ENCODE results near the gene LMF1.

Gene LMF1

DNA sequence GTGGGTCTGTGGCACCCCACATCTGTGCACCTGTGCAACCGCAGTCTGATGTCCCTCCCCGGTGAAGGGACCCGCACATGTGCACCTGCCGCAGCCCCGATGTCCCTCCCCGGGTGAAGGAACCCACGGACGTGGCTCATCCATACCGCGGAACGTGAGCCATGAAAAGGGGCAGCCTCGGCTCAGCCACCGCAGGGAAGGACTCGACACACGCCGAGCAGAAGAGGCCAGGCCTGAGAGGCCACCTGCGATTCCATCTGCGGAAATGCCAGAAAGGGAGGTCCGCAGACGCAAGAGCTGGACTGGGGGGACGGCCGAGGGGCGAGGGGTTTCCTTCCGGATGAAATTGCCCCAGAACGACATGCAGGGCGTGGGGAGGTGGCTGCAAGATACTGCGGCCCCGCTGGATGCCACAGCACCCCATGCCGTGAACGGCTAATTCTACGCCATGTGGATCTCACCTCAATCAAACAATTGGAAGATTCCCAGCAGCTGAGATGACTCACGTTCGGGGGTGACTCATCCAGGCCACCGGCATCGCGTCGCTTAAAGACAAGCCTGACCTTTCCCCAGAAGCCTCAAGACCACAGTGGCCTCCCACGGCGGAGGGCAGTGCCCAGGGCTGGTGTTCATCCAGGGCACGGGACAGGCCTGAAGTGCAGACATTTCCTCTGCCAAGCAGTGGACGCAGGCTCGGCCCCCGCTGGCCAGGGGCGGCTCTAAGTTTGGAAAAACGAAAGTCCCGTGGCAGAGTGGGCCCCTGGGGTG lies 31.8 kb upstream of the LMF1 start:
- Histone ChIP-seq H3K4me1 (ENCODE audit: control insufficient read depth in 2 of 2, insufficient read depth in 2 of 2, low read length in 2 of 2) (peaks cover 0 to 6% of the 10 kb centered on the region in 2 donors), H3K27ac (ENCODE audit: low read depth in 2 of 2, low read length in 2 of 2) (no peak overlapping the region), H3K36me3 (ENCODE audit: control insufficient read depth in 2 of 2, insufficient read depth in 2 of 2, low read length in 2 of 2) (no peaks in the 10 kb centered on the region), H3K9ac (ENCODE audit: low read depth in 1 of 2, low read length in 2 of 2) (no peak overlapping the region), H3K9me3 (ENCODE audit: control insufficient read depth in 2 of 2, low read length in 2 of 2) (no peaks in the 10 kb centered on the region), H3K27me3 (ENCODE audit: control insufficient read depth in 2 of 2, insufficient read depth in 2 of 2, low read length in 2 of 2) (peaks cover 7 to 9% of the 10 kb centered on the region in 2 donors), H3K4me3 (ENCODE audit: low read length in 2 of 2) (no peak overlapping the region)

DNA sequence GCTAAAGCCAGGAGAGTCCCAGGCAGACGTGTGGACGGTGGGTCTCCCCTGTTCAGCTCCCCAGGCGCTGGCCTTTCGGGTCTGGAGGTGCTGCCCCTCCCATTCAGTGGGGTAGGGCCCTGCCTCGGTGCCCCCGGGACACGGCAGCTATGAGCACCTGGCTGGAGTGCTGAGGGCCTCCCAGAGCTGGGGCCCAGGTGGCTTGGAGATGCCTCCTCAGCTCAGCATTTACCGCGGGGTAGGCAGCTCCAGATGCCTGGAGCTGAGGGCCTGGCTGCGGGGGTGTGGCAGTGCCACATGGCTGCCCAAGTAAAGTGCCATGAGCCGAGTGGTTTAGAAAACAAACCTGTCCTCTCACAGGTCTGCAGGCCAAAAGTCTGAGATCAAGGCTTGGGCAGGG lies 30.3 kb upstream of the LMF1 start:
- Histone ChIP-seq H3K27ac (ENCODE audit: low read depth in 2 of 2, low read length in 2 of 2) (no peak overlapping the region), H3K4me1 (ENCODE audit: control insufficient read depth in 2 of 2, insufficient read depth in 2 of 2, low read length in 2 of 2) (peaks cover 0 to 6% of the 10 kb centered on the region in 2 donors), H3K4me3 (ENCODE audit: low read length in 2 of 2) (no peak overlapping the region), H3K27me3 (ENCODE audit: control insufficient read depth in 2 of 2, insufficient read depth in 2 of 2, low read length in 2 of 2) (peaks cover 7 to 13% of the 10 kb centered on the region in 2 donors), H3K9ac (ENCODE audit: low read depth in 1 of 2, low read length in 2 of 2) (no peak overlapping the region), H3K9me3 (ENCODE audit: control insufficient read depth in 2 of 2, low read length in 2 of 2) (no peaks in the 10 kb centered on the region), H3K36me3 (ENCODE audit: control insufficient read depth in 2 of 2, insufficient read depth in 2 of 2, low read length in 2 of 2) (no peaks in the 10 kb centered on the region)

DNA sequence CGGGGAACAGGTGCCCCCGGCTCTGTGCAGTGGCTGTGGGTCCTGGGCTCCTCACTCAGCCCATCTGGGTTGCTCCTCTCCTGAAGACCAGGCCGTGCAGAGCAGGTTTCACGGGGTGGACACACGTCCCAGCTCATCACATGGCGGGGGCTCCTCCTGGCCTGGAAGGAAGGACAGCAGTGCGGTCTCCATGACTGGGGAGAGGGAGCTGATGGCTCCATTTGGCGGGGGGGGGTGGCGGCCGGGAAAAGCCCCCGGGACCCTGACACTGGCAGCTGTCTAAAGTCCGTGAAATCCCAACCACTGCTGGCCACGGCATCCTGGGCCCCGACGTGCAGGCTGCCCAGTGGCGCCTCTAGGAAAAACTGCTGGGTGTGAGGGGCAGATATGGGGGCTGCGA lies 29.8 kb upstream of the LMF1 start:
- Histone ChIP-seq H3K9me3 (ENCODE audit: control insufficient read depth in 2 of 2, low read length in 2 of 2) (no peaks in the 10 kb centered on the region), H3K4me3 (ENCODE audit: low read length in 2 of 2) (no peak overlapping the region), H3K9ac (ENCODE audit: low read depth in 1 of 2, low read length in 2 of 2) (no peak overlapping the region), H3K27me3 (ENCODE audit: control insufficient read depth in 2 of 2, insufficient read depth in 2 of 2, low read length in 2 of 2) (peaks cover 11 to 13% of the 10 kb centered on the region in 2 donors), H3K4me1 (ENCODE audit: control insufficient read depth in 2 of 2, insufficient read depth in 2 of 2, low read length in 2 of 2) (peaks cover 0 to 6% of the 10 kb centered on the region in 2 donors), H3K27ac (ENCODE audit: low read depth in 2 of 2, low read length in 2 of 2) (no peak overlapping the region), H3K36me3 (ENCODE audit: control insufficient read depth in 2 of 2, insufficient read depth in 2 of 2, low read length in 2 of 2) (no peaks in the 10 kb centered on the region)

DNA sequence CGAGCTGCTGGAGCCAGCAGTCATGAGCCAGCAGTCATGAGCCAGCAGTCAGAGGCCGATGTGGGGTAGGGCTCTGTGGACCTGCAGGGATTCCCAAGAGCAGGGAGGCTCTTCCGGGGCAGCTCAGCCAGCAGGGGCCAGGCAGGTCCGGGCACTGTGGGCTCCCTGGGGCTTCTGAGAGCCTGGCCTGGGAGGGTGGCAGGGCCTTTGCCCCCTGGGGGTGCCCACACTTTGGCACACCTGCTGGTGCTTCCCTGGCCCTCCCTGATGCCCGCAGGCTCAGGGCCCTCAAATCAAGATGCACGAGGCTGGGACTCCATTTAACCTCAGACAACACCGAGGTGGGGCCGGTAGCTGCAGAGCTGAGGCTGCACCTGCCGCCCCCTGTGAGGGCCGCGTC lies 28.9 kb upstream of the LMF1 start:
- Histone ChIP-seq H3K4me1 (ENCODE audit: control insufficient read depth in 2 of 2, insufficient read depth in 2 of 2, low read length in 2 of 2) (peaks cover 0 to 6% of the 10 kb centered on the region in 2 donors), H3K27me3 (ENCODE audit: control insufficient read depth in 2 of 2, insufficient read depth in 2 of 2, low read length in 2 of 2) (peaks cover 13 to 14% of the 10 kb centered on the region in 2 donors), H3K9ac (ENCODE audit: low read depth in 1 of 2, low read length in 2 of 2) (no peak overlapping the region), H3K9me3 (ENCODE audit: control insufficient read depth in 2 of 2, low read length in 2 of 2) (no peaks in the 10 kb centered on the region), H3K36me3 (ENCODE audit: control insufficient read depth in 2 of 2, insufficient read depth in 2 of 2, low read length in 2 of 2) (no peaks in the 10 kb centered on the region), H3K27ac (ENCODE audit: low read depth in 2 of 2, low read length in 2 of 2) (no peak overlapping the region), H3K4me3 (ENCODE audit: low read length in 2 of 2) (no peak overlapping the region)

DNA sequence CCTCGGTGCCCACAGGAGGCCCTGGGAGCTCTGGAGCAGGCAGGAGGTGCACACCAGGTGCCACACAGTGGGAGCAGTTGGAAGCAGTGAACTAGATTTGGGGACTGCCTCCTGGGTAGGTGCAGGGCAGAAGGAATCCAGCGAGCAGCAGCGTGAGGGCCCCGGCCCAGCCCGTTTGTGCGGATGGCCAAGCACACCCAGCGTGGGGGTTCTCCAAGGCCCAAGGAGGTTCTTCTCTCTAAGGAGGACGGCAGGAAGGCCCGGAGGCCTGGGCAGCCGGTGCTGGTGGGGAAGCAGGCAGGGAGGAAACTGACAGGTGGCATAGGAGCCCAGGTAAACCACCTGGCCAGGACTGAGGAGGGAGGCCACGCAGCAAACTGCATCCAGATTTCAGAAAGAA lies 27.8 kb upstream of the LMF1 start:
- no peak overlapping the region for H3K27ac ChIP-seq (ENCODE audit: low read depth in 2 of 2, low read length in 2 of 2)
- no peaks in the 10 kb centered on the region for H3K9me3 ChIP-seq (ENCODE audit: control insufficient read depth in 2 of 2, low read length in 2 of 2)
- peaks cover 13 to 14% of the 10 kb centered on the region in 2 donors for H3K27me3 ChIP-seq (ENCODE audit: control insufficient read depth in 2 of 2, insufficient read depth in 2 of 2, low read length in 2 of 2)
- peaks cover 0 to 6% of the 10 kb centered on the region in 2 donors for H3K4me1 ChIP-seq (ENCODE audit: control insufficient read depth in 2 of 2, insufficient read depth in 2 of 2, low read length in 2 of 2)
- no peak overlapping the region for H3K9ac ChIP-seq (ENCODE audit: low read depth in 1 of 2, low read length in 2 of 2)
- H3K4me3 ChIP-seq (ENCODE audit: low read length in 2 of 2) = no peak overlapping the region
- no peaks in the 10 kb centered on the region for H3K36me3 ChIP-seq (ENCODE audit: control insufficient read depth in 2 of 2, insufficient read depth in 2 of 2, low read length in 2 of 2)

DNA sequence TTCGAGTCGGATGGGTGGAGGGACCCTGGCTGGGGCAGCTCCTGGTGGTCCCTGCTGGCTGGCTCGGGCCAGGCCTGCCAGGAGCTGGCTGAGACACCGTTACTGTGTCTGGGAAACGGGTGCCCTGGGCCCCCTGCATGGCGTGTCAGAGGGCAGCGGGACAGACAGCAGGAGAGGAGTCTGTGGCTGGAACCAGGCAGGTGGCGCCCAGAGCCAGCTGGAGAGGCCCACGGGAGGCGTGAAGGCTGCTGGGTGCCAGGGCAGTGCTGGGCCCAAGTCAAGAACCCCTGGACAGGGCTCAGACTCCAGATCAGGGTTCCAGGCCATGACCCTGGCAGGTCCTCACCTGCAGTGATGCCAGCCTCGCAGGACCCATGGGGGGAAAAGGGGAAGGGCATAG lies 27.4 kb upstream of the LMF1 start:
- Histone ChIP-seq H3K36me3 (ENCODE audit: control insufficient read depth in 2 of 2, insufficient read depth in 2 of 2, low read length in 2 of 2) (no peaks in the 10 kb centered on the region), H3K27ac (ENCODE audit: low read depth in 2 of 2, low read length in 2 of 2) (peak overlapping the region in 1 of 2 donors; percentile 1), H3K4me1 (ENCODE audit: control insufficient read depth in 2 of 2, insufficient read depth in 2 of 2, low read length in 2 of 2) (peaks cover 0 to 3% of the 10 kb centered on the region in 2 donors), H3K27me3 (ENCODE audit: control insufficient read depth in 2 of 2, insufficient read depth in 2 of 2, low read length in 2 of 2) (peaks cover 13 to 14% of the 10 kb centered on the region in 2 donors), H3K9ac (ENCODE audit: low read depth in 1 of 2, low read length in 2 of 2) (peak overlapping the region in 1 of 2 donors; percentile 33), H3K4me3 (ENCODE audit: low read length in 2 of 2) (no peak overlapping the region), H3K9me3 (ENCODE audit: control insufficient read depth in 2 of 2, low read length in 2 of 2) (no peaks in the 10 kb centered on the region)

DNA sequence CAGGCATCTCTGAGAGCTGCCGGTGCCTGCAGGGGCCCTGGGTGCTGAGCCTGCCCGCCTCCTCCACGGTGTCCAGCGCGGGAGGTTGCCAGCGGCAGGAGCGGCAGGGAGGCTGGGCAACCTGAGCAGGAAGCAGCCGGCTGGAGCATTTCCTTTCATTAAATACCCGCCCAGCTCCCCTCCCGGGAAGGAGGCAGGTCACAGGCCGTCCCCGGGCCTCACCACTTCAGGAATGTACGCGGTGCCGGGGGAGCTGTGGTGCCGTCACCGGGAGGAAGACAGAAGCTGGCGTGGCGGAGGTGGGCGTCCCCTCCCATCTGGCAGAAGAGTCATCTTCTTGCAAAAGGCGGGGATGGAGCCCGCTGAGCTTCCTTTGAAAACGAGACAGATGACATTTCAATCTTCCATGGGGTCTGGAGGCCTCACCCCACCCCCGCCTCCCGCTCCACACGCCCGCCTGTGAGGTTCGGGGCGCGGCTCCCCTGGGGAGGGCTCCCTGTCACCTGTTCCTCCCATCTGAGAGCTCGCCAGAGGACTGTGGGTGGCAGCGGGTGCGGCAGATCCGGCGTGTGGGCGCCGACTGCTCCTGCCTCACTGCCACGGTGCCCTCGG lies 26.8 kb upstream of the LMF1 start:
- Histone ChIP-seq H3K9ac (ENCODE audit: low read depth in 1 of 2, low read length in 2 of 2) (peak overlapping the region in 1 of 2 donors; percentile 33), H3K27ac (ENCODE audit: low read depth in 2 of 2, low read length in 2 of 2) (peak overlapping the region in 1 of 2 donors; percentile 16), H3K27me3 (ENCODE audit: control insufficient read depth in 2 of 2, insufficient read depth in 2 of 2, low read length in 2 of 2) (peaks cover 13 to 14% of the 10 kb centered on the region in 2 donors), H3K4me3 (ENCODE audit: low read length in 2 of 2) (no peak overlapping the region), H3K36me3 (ENCODE audit: control insufficient read depth in 2 of 2, insufficient read depth in 2 of 2, low read length in 2 of 2) (no peaks in the 10 kb centered on the region), H3K9me3 (ENCODE audit: control insufficient read depth in 2 of 2, low read length in 2 of 2) (no peaks in the 10 kb centered on the region), H3K4me1 (ENCODE audit: control insufficient read depth in 2 of 2, insufficient read depth in 2 of 2, low read length in 2 of 2) (no peaks in the 10 kb centered on the region)

DNA sequence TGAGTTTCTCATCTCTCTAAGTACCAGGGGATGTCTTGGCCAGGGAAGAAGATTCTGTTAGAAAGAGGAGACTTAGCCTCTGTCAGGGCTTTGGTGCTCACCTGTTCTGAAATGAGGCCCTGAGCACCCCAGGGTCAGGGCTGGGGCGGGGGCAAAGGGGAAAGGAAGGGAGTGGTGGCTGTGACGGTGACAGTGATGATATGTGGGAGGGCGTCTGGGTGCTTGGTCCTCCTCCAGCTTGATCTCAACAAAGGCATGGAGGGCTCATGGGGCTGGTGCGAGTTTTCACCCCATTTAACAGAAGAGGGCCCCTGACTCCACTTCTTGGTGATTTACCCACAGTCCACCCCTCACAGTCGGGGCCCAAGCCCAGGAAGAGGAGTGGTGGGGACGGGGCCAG lies 25.9 kb upstream of the LMF1 start:
- Histone ChIP-seq H3K9me3 (ENCODE audit: control insufficient read depth in 2 of 2, low read length in 2 of 2) (no peaks in the 10 kb centered on the region), H3K4me3 (ENCODE audit: low read length in 2 of 2) (no peak overlapping the region), H3K27ac (ENCODE audit: low read depth in 2 of 2, low read length in 2 of 2) (no peak overlapping the region), H3K27me3 (ENCODE audit: control insufficient read depth in 2 of 2, insufficient read depth in 2 of 2, low read length in 2 of 2) (peaks cover 13 to 14% of the 10 kb centered on the region in 2 donors), H3K4me1 (ENCODE audit: control insufficient read depth in 2 of 2, insufficient read depth in 2 of 2, low read length in 2 of 2) (no peaks in the 10 kb centered on the region), H3K36me3 (ENCODE audit: control insufficient read depth in 2 of 2, insufficient read depth in 2 of 2, low read length in 2 of 2) (no peaks in the 10 kb centered on the region), H3K9ac (ENCODE audit: low read depth in 1 of 2, low read length in 2 of 2) (no peak overlapping the region)

DNA sequence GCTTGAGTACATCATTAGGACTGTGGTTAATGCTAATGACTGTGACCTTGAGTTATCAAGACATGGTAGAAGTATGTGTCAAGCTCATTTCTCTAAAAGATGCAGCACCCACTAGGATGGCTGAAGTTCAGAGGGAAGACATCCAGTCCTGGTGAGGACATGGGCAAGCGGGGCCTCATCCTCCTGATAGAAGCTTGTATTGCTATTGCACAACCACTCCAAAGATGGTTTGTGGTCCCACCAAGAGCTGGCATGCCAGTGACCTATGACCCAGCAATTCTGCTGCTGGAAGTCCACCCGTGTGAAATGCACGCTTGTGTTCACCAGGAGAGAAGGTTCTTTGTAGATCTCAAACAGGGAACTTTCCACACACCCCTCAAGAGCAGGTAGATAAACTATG lies 25.0 kb upstream of the LMF1 start:
- no peak overlapping the region for H3K4me3 ChIP-seq (ENCODE audit: low read length in 2 of 2)
- H3K9me3 ChIP-seq (ENCODE audit: control insufficient read depth in 2 of 2, low read length in 2 of 2) = no peaks in the 10 kb centered on the region
- H3K9ac ChIP-seq (ENCODE audit: low read depth in 1 of 2, low read length in 2 of 2) = no peak overlapping the region
- H3K4me1 ChIP-seq (ENCODE audit: control insufficient read depth in 2 of 2, insufficient read depth in 2 of 2, low read length in 2 of 2) = no peaks in the 10 kb centered on the region
- H3K27me3 ChIP-seq (ENCODE audit: control insufficient read depth in 2 of 2, insufficient read depth in 2 of 2, low read length in 2 of 2) = peaks cover 13 to 14% of the 10 kb centered on the region in 2 donors
- H3K27ac ChIP-seq (ENCODE audit: low read depth in 2 of 2, low read length in 2 of 2) = no peak overlapping the region
- H3K36me3 ChIP-seq (ENCODE audit: control insufficient read depth in 2 of 2, insufficient read depth in 2 of 2, low read length in 2 of 2) = no peaks in the 10 kb centered on the region

DNA sequence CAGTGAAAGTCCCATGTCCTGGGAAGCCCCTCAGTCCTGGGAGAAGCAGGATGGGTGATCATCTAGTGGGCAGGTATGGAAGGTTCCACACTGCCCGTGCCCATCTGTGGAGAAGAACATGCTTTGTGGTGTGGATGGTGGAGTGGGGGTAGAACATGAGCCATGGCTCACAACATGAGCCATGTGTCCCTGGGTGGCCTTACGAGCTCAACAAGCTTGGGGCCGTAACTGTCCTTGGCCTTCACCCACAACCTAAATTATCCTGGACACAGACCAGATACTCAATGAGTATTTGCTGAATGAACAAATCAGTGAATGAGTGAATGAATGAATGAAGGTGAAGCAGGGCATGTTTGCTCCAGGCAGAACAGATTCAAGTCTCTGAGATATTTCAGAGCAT lies 24.3 kb upstream of the LMF1 start:
- peaks cover 15 to 18% of the 10 kb centered on the region in 2 donors for H3K27me3 ChIP-seq (ENCODE audit: control insufficient read depth in 2 of 2, insufficient read depth in 2 of 2, low read length in 2 of 2)
- H3K4me1 ChIP-seq (ENCODE audit: control insufficient read depth in 2 of 2, insufficient read depth in 2 of 2, low read length in 2 of 2) = no peaks in the 10 kb centered on the region
- H3K27ac ChIP-seq (ENCODE audit: low read depth in 2 of 2, low read length in 2 of 2) = no peak overlapping the region
- no peak overlapping the region for H3K4me3 ChIP-seq (ENCODE audit: low read length in 2 of 2)
- no peaks in the 10 kb centered on the region for H3K36me3 ChIP-seq (ENCODE audit: control insufficient read depth in 2 of 2, insufficient read depth in 2 of 2, low read length in 2 of 2)
- H3K9me3 ChIP-seq (ENCODE audit: control insufficient read depth in 2 of 2, low read length in 2 of 2) = no peaks in the 10 kb centered on the region
- H3K9ac ChIP-seq (ENCODE audit: low read depth in 1 of 2, low read length in 2 of 2) = no peak overlapping the region
